Measurements from ENCODE around the gene EFNA2. TPM values are rescaled to one million over a fixed set of nuclear protein-coding genes. Genes with fewer than 3 reads are reported as not detected.
A peak's percentile ranks its signal among the peaks of the same experiment; 100 is the strongest.

The EFNA2 gene
- total RNA-seq, 4 donors from 2014 or later: not detected

GRCh38 chr19:1256646-1257474 lies 28.8 kb upstream of the EFNA2 start:
- no peaks in the 10 kb centered on the region for H3K9me3 ChIP-seq
- WGBS, 2 donors: 74 to 78% methylated on average over 18 to 45 of the region's 46 CpGs
- TF ChIP-seq CTCF (IDR thresholded peaks at IDR 0.05) (no peak), POLR2A (IDR thresholded peaks at IDR 0.05) (no peak), EP300 (IDR thresholded peaks at IDR 0.05) (no peak)
- peaks cover 0 to 95% (median 79%) of the 10 kb centered on the region in 4 donors for H3K4me1 ChIP-seq
- no peaks in the 10 kb centered on the region for H3K27me3 ChIP-seq
- no peak for DNase-seq (ENCODE audit: low spot score in 2 of 2)
- peaks cover 7 to 44% (median 24%) of the 10 kb centered on the region in 3 donors for H3K36me3 ChIP-seq
- H3K27ac ChIP-seq: peak overlapping the region in 3 of 4 donors; percentile 20 to 99 (median 93)
- H3K4me3 ChIP-seq: no peak overlapping the region

GRCh38 chr19:1257475-1258162 lies 28.1 kb upstream of the EFNA2 start:
- Histone ChIP-seq H3K4me1 (peaks cover 0 to 96% (median 81%) of the 10 kb centered on the region in 4 donors), H3K27me3 (no peaks in the 10 kb centered on the region), H3K4me3 (no peak overlapping the region), H3K9me3 (no peaks in the 10 kb centered on the region), H3K36me3 (peaks cover 7 to 44% (median 24%) of the 10 kb centered on the region in 3 donors), H3K27ac (peak overlapping the region; percentile 14 to 99 (median 95))
- no peak for DNase-seq (ENCODE audit: low spot score in 2 of 2)
- WGBS, 2 donors: 59% methylated on average over 23 of the region's 23 CpGs
- no peak for TF ChIP-seq POLR2A (IDR thresholded peaks at IDR 0.05)
- TF ChIP-seq EP300 (IDR thresholded peaks at IDR 0.05): no peak
- TF ChIP-seq CTCF (IDR thresholded peaks at IDR 0.05): no peak

GRCh38 chr19:1258163-1258492 lies 27.5 kb upstream of the EFNA2 start:
- H3K27me3 ChIP-seq: no peaks in the 10 kb centered on the region
- 69 to 71% methylated on average over 8 of the region's 8 CpGs for WGBS, 2 donors
- no peaks in the 10 kb centered on the region for H3K9me3 ChIP-seq
- peak overlapping the region; percentile 14 to 99 (median 95) for H3K27ac ChIP-seq
- peaks cover 7 to 44% (median 24%) of the 10 kb centered on the region in 3 donors for H3K36me3 ChIP-seq
- H3K4me3 ChIP-seq: no peak overlapping the region
- peaks cover 0 to 96% (median 80%) of the 10 kb centered on the region in 4 donors for H3K4me1 ChIP-seq
- DNase-seq (ENCODE audit: low spot score in 2 of 2): no peak
- no peak for TF ChIP-seq CTCF (IDR thresholded peaks at IDR 0.05)
- TF ChIP-seq POLR2A (IDR thresholded peaks at IDR 0.05): no peak
- TF ChIP-seq EP300 (IDR thresholded peaks at IDR 0.05): no peak

GRCh38 chr19:1258707-1259205 lies 26.9 kb upstream of the EFNA2 start:
- peaks cover 7 to 44% (median 24%) of the 10 kb centered on the region in 3 donors for H3K36me3 ChIP-seq
- TF ChIP-seq POLR2A (IDR thresholded peaks at IDR 0.05): no peak
- no peak for TF ChIP-seq CTCF (IDR thresholded peaks at IDR 0.05)
- TF ChIP-seq EP300 (IDR thresholded peaks at IDR 0.05): no peak
- 17 to 23% methylated on average over 15 of the region's 15 CpGs for WGBS, 2 donors
- peak overlapping the region; percentile 75 to 99 (median 95) for H3K27ac ChIP-seq
- no peaks in the 10 kb centered on the region for H3K9me3 ChIP-seq
- peaks cover 0 to 96% (median 76%) of the 10 kb centered on the region in 4 donors for H3K4me1 ChIP-seq
- DNase-seq (ENCODE audit: low spot score in 2 of 2): no peak
- no peaks in the 10 kb centered on the region for H3K27me3 ChIP-seq
- H3K4me3 ChIP-seq: peak overlapping the region in 3 of 4 donors; percentile 13 to 25 (median 23)
